ENCODE data around the gene SEC14L1.

The SEC14L1 gene

GRCh38 chr17:77186141-77186604, 45.4 kb downstream of the SEC14L1 start:
- no peak for DNase-seq (ENCODE audit: low read depth, low spot score)
- no peak overlapping the region for H3K27ac ChIP-seq

GRCh38 chr17:77188084-77189066, 47.6 kb downstream of the SEC14L1 start:
- H3K27ac ChIP-seq: peak overlapping the region; percentile 21
- no peak for DNase-seq (ENCODE audit: low read depth, low spot score)

- H3K27ac ChIP-seq: peak overlapping the region; percentile 21
- DNase-seq (ENCODE audit: low read depth, low spot score): no peak
Measured at GRCh38 chr17:77189148-77189547, 48.4 kb downstream of the SEC14L1 start.

GRCh38 chr17:77190576-77190975, 49.8 kb downstream of the SEC14L1 start:
- H3K27ac ChIP-seq: no peak overlapping the region
- no peak for DNase-seq (ENCODE audit: low read depth, low spot score)

GRCh38 chr17:77191244-77191643, 50.5 kb downstream of the SEC14L1 start:
- H3K27ac ChIP-seq: no peak overlapping the region
- DNase-seq (ENCODE audit: low read depth, low spot score): no peak

- no peak overlapping the region for H3K27ac ChIP-seq
- DNase-seq (ENCODE audit: low read depth, low spot score): no peak
Measured at GRCh38 chr17:77193653-77194052, 52.9 kb downstream of the SEC14L1 start.

GRCh38 chr17:77194179-77194578, 53.4 kb downstream of the SEC14L1 start:
- DNase-seq (ENCODE audit: low read depth, low spot score): no peak
- H3K27ac ChIP-seq: no peak overlapping the region

- no peak overlapping the region for H3K27ac ChIP-seq
- no peak for DNase-seq (ENCODE audit: low read depth, low spot score)
Measured at GRCh38 chr17:77196251-77196650, 55.5 kb downstream of the SEC14L1 start.

- no peak for DNase-seq (ENCODE audit: low read depth, low spot score)
- no peak overlapping the region for H3K27ac ChIP-seq
Measured at GRCh38 chr17:77197115-77197514, 56.3 kb downstream of the SEC14L1 start.

GRCh38 chr17:77200711-77201110, 59.9 kb downstream of the SEC14L1 start:
- H3K27ac ChIP-seq: peak overlapping the region; percentile 30
- DNase-seq (ENCODE audit: low read depth, low spot score): peak; percentile 20

- H3K27ac ChIP-seq: no peak overlapping the region
- DNase-seq (ENCODE audit: low read depth, low spot score): no peak
Measured at GRCh38 chr17:77203436-77203835, 62.7 kb downstream of the SEC14L1 start.

- DNase-seq (ENCODE audit: low read depth, low spot score): no peak
- H3K27ac ChIP-seq: no peak overlapping the region
Measured at GRCh38 chr17:77203846-77204245, 63.1 kb downstream of the SEC14L1 start.

GRCh38 chr17:77204536-77204935, 63.8 kb downstream of the SEC14L1 start:
- DNase-seq (ENCODE audit: low read depth, low spot score): no peak
- H3K27ac ChIP-seq: no peak overlapping the region

GRCh38 chr17:77205396-77206125, 64.8 kb downstream of the SEC14L1 start:
- no peak overlapping the region for H3K27ac ChIP-seq

GRCh38 chr17:77206158-77206956, 65.6 kb downstream of the SEC14L1 start:
- no peak overlapping the region for H3K27ac ChIP-seq
- no peak for DNase-seq (ENCODE audit: low read depth, low spot score)

More at GRCh38 chr17:77205396-77206125, 64.8 kb downstream of the SEC14L1 start:
- DNase-seq (ENCODE audit: low read depth, low spot score): no peak

GRCh38 chr17:77207689-77208216, 67.0 kb downstream of the SEC14L1 start:
- no peak for DNase-seq (ENCODE audit: low read depth, low spot score)
- H3K27ac ChIP-seq: no peak overlapping the region

- H3K27ac ChIP-seq: no peak overlapping the region
- DNase-seq (ENCODE audit: low read depth, low spot score): no peak
Measured at GRCh38 chr17:77208217-77208808, 67.5 kb downstream of the SEC14L1 start.

- H3K27ac ChIP-seq: no peak overlapping the region
- no peak for DNase-seq (ENCODE audit: low read depth, low spot score)
Measured at GRCh38 chr17:77208856-77209255, 68.1 kb downstream of the SEC14L1 start.

GRCh38 chr17:77209330-77209748, 68.6 kb downstream of the SEC14L1 start:
- no peak overlapping the region for H3K27ac ChIP-seq
- no peak for DNase-seq (ENCODE audit: low read depth, low spot score)

- no peak for DNase-seq (ENCODE audit: low read depth, low spot score)
- H3K27ac ChIP-seq: no peak overlapping the region
Measured at GRCh38 chr17:77210331-77210730, 69.6 kb downstream of the SEC14L1 start.

Measured in epithelial cell of prostate (primary cell).